MM.1S (cell line): Measurements from ENCODE around the gene RPL27.
"Not testable (repeated sequence)": the region's sequence is repeated elsewhere in the genome, so short reads cannot be mapped to it uniquely, and the experiment has no call there.

Source experiments
- EZH2phosphoT487 ChIP-seq: fragments of 300-600 bp; sonication (generic); IDR thresholded peaks from 2 replicates; pipeline ENCODE4 v1.6.1; 2018; ENCODE audit warnings: antibody characterized with exemption, low read length
- TF ChIP-seq, protein P1 (sequence below): fragments of 300-600 bp; sonication (generic); IDR thresholded peaks from 2 replicates; pipeline ENCODE4 v1.5.1; 2016; ENCODE audit warnings: antibody characterized with exemption, low read length, mixed read lengths

DNA sequence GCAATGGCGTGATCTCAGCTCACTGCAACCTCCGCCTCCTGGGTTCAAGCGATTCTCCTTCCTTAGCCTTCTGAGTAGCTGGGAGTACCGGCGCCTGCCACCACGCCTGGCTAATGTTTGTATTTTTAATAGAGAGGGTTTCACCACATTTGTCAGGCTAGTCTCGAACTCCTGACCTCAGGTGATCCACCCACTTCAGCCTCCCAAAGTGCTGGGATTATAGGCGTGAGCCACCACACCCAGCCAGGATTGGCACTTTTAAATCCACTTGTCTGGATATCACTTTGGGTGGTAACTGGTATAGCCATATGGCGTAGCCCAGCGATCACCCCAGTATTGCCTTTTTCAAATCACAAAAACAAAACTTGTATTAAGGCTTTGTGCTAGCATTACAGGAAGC is 4.3 kb upstream of the RPL27 start:
- TF ChIP-seq, protein P1, sequence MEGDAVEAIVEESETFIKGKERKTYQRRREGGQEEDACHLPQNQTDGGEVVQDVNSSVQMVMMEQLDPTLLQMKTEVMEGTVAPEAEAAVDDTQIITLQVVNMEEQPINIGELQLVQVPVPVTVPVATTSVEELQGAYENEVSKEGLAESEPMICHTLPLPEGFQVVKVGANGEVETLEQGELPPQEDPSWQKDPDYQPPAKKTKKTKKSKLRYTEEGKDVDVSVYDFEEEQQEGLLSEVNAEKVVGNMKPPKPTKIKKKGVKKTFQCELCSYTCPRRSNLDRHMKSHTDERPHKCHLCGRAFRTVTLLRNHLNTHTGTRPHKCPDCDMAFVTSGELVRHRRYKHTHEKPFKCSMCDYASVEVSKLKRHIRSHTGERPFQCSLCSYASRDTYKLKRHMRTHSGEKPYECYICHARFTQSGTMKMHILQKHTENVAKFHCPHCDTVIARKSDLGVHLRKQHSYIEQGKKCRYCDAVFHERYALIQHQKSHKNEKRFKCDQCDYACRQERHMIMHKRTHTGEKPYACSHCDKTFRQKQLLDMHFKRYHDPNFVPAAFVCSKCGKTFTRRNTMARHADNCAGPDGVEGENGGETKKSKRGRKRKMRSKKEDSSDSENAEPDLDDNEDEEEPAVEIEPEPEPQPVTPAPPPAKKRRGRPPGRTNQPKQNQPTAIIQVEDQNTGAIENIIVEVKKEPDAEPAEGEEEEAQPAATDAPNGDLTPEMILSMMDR = not testable (repeated sequence)
- TF ChIP-seq EZH2phosphoT487 = not testable (repeated sequence)
